NCI-H82 treated with DMSO at 0.1 percent for 48 hours (cell line): ENCODE measurements around the gene PIEZO1.

Source experiments
- DNase-seq: peaks from one replicate; lab custom pipeline; 2025; ENCODE audit not compliant: unreplicated experiment; lab: John Stamatoyannopoulos, UW

The PIEZO1 gene

DNA sequence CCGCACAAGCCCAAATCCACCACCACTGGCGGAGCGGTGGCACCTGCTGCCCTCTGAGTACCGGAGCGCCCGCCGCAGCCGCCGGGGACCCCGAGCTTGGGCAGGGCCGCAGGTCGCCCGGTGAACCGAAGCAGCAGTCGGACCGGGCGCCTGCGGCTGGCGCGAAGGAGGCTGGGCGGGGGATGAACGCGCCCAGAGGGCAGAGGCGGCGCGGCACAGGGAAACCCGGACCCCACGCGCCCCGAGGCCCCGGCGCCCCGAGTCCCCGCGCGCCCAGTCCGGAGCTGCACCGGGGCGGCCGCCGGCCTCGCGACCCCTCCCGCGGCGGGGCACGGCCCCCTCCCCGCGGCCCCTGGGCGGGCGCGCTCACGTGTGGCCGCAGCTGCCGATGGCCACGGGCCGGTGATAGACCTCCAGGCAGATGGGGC, 79.2 kb downstream of the PIEZO1 start:
- no peak for DNase-seq

- no peak for DNase-seq
Observed at GRCh38 chr16:88705076-88705684, 79.8 kb downstream of the PIEZO1 start.

DNA sequence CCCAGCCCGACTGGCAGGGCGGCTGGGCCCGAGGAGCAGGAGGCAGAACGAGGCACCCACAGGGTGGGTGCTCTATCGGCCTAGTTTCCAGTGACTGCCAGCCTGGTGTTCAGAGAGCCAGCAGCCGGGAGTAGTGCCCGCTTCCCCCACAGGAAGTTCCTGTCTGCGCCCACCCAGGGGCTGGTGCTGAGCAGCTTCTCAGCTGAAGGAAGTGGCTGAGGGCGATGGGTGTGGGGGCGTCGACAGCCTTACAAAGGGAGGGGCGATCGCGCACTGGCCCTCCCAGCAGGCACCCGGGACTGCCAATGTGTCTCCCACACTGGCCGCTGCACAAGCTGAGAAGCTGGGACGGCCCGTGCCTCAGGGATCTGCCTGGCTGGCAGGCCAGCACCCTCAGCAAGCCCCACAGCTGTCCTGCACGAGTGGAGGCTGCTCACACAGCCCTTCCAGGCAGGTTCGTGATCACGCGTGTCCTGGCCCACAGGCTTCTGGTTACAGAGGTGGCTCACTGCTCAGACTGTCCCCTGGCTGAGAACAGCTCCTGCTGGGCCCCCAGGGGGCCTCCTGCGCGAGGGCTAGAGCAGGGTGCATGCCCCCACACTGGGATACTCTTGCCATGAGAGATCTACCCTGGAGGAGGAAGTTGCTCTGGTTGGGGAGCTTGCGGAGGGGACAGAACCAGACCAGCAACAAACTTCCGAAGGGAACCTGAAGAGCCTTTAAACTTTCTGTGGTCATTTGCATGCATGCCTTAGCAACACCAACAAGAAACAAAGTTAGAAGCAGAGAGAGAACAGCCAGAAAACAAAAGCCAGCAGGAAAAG, 81.3 kb downstream of the PIEZO1 start:
- DNase-seq = no peak

GRCh38 chr16:88702371-88703210, 82.4 kb downstream of the PIEZO1 start:
- no peak for DNase-seq

DNA sequence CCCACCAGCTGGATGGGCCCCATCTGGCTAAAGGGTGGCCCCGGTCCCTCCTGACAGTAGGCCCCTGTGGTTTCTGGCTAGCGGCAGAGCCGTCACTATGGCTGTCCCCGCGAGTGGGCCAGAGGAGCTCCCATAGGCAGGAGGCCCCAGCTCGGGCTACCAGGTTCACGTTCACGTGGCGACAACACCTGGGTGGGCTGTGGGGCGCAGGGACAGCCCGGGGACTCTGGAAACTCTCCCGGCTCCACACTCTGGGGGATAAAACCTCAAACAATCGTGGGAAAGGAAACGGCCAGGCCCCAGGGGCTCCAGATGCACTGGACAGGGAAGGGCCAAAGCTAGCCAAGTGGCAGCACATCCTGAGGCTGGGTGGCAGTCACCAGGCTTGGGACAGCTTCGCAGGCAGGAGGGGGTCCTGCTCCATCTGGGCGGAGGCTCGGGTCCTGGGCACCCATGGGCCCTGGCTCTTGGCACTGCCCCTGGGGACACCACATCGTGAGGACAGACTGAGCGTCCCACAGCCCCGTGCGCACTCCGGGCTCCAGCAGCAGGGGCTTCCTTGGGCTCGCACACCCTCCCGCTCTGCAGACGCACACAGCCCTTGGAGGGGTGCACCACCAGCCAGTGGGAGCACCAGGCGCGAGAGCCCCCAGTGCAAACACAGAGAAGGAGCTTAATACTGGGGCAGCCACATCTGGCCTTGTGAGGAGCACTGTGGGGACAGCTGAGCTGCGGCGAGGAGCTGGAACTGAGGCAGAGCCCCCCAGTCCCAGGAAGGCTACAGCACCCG, 83.2 kb downstream of the PIEZO1 start:
- DNase-seq = no peak

DNA sequence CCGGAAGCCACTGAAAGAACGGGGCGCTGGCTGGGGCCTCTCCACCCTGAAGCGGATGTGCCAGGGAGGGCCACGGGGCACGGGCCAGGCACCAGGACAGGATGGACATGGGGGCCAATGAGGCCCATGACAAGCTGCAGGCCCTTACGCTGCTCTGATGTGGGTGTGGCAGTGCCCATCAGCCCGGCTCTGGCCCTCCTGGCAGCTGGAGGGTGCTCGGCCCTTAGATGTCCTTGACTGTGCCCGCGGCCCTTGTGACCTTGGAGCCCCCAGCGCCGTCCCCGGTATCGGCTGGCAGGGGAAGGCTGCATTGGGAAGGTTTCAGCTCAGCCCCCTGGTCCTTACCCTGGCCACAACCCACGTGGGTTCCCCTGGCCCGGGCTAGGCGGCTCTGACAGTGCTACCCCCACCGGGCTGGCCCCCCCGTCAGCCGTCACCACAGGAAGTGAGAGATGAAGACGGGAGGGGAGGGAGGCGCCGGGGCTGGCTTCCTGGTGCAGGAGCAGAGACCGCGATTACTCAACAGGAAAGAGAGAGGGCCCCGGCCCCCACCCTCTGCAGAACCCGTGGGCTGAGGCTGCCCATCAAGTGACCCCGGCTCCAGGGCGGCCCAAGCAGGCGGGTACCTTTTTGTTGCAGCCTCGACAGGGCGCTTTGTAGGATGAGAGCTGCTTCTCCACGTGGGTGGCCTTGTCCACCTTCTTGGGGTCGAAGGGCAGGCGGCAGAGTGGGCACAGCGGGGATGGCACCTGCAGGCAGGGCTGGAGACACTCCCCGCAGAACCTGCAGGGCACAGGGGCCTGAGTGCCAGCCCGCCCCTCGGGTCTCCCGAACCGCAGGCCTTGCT, 84.2 kb downstream of the PIEZO1 start:
- DNase-seq = no peak

DNA sequence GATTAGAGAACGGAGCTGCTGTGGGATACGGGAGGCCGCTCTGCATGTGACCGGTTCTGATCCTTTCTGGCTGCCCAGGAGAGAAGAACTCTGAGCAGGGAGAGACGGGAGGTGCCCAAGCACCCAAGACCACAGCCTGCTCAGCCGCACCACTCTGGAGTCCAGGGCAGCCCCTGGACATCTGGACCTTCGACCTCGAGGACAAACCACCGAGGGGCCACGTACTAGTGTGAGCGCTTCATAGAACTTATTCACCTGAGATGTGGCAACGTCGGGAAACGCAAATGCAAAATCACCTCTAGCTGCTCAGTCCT, 84.7 kb downstream of the PIEZO1 start:
- no peak for DNase-seq

DNA sequence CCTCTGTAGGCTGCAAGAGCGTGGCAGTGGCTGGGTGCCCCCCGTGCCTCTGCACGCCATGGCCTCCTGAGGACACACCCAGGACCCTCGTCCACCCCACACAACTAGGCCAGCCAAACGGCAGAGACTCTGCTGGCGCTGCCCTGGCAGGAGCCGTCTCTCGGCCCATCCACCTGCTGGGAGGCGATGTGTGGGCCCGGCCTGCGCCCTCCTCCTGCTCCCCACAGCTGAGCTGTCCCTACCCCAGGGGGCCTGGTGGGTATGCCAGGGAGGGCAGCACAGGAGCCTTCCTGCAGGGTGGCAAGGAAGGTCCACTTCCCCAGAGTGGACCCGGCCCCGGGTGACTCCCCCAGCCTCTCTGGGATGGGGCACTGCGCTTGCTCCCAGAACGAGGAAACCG, 85.8 kb downstream of the PIEZO1 start:
- DNase-seq = no peak

DNA sequence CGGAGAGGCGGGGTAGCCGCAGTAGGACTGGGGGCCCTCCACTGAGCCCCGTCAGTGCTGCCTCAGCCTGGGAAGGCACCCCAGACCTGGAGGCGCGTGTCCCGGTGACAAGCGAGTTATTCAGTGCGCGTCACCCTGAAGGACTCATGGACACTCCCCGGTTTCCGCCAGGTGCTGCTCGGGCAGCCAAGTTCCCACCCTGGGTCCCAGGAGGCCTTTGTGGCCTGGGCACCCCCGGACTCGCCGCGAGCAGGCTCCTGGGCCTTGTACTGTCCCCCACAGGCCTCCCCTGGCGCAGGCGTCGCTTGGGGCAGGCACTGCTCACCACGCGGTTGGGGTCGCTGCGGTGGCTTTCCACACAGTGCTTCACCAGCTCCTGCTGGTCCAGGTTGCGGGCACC, 86.4 kb downstream of the PIEZO1 start:
- no peak for DNase-seq

- no peak for DNase-seq
Observed at GRCh38 chr16:88697831-88698615, 87.0 kb downstream of the PIEZO1 start.

- DNase-seq = no peak
Observed at GRCh38 chr16:88697116-88697830, 87.7 kb downstream of the PIEZO1 start.

GRCh38 chr16:88696441-88696840, 88.6 kb downstream of the PIEZO1 start:
- no peak for DNase-seq

DNA sequence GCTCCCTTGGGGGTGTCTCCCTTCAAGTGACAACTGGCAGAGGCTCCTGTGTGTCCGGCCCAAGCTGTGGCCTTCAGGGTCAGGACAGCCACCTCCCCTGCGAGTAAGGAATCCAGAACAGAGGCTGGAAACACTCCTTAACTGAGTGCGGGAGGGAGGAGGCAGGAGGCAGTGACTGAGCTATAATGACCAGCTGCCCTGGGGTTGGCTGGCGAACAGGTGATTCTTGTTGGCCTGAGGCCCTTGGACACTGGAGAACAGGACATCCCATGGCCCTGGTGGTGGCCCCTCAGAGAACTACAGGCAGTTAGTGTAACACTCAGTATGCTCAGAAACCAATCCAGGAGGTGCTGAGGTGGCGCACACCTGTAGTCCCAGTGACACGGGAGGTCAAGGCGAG, 89.3 kb downstream of the PIEZO1 start:
- DNase-seq = no peak

DNA sequence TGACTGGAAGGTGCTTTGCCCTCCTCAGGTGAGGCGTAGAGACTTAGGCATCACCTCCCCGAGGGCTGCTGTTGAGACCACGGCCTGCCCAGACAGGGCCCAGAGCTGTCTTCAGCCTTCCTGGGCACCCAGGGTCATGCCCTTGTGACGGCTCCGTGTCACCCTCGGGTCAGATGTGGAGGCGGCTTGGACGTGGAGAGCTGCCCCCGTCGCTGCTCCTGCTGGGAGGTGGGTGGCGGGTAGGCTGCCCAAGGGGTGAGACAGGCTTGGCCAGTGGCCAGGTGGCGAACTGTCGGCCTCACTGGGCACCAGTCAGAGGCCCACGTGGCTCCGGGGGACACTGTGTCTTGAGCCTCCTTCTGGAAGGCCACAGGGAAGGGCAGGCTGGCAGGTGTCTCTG, 89.8 kb downstream of the PIEZO1 start:
- no peak for DNase-seq

DNA sequence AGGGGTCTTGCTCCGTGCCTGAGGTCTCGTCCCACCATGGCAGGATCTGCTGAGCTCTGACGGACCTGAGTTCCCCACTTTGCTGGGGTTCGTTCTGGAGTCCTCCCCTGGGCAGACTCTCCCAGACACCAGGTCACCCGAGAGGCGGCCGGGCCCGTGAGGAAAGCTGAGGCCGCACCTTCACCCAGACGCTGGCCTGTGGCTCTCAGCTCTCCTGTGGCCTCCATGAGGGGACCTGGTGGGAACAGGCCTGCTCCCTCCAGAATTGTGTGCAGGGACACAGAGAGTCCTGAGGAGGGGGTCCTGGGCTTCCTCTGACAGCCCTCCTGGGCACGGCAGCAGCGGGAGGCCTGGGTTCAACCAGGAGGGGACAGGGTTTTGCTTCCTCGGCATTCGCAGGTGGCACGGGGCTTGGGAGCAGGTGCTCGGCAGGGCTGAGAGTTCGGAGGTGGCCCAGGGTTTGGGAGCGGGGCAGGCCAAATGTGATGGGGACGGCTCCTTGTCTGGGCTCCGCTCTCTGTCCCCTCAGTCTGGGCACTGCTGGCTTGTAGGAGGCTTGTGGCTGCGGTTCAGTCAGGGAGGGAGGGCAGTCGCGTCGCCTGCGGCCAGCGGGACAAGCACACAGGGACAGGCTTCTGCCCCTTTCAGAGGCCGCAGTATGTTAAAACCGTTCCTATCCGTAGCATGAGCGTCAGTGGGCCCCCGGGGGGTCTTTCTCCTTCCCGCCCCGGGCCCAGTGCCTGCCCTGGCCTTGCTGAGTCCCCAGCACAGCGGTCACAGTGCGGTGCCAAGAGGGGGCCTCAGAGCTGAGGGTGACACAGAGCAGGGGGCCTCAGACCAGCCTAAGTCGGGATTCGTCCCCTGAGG, 90.6 kb downstream of the PIEZO1 start:
- no peak for DNase-seq

DNA sequence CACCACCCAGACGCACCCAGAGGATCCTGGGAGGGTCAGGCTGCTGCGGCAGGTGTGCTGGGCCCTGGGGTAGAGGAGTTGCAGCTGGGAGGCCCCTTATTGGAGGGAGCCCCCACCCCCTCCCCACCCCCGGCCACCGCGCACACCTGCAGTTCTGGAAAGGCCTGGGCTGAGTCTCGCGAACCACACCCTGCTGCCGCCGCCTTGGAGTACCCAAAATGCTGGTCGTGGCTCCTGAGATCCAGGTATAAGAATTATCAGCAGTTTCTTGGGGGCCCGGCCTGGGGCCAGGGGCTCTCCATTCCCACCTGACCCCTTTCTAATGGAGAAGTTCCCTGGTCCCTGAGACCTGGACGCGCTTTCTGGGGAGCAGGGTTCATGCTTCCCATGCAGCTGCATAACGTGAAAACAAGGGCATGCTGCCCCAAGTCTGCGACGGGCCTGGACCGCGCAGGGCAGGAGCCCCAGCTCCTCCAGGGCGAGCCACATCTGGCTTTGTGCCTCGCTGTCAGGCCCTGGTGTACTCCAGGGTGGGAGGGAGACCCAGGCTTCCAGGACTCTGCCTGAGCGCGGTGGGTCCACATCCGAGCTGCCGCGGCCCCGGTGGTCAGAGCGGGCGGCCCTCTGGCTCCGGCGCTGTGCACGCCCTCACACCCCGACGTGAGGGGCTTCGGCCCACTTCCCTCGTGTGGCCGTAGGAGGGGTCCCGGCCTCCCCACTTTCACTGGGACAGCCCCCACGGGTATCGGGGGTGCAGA, 91.4 kb downstream of the PIEZO1 start:
- no peak for DNase-seq

- DNase-seq = no peak
Observed at GRCh38 chr16:88692861-88693260, 92.2 kb downstream of the PIEZO1 start.
